NCI-H146 treated with DMSO at 0.1 percent for 48 hours (cell line): ENCODE results near the gene ANKRD11.

Experiments
- DNase-seq: peaks from one replicate; lab custom pipeline; 2025; ENCODE audit not compliant: unreplicated experiment; lab: John Stamatoyannopoulos, UW

The ANKRD11 gene

GRCh38 chr16:89354325-89354724 is 136.0 kb downstream of the ANKRD11 start:
- no peak for DNase-seq

GRCh38 chr16:89352091-89352681 is 138.2 kb downstream of the ANKRD11 start:
- DNase-seq: no peak

GRCh38 chr16:89351645-89352044 is 138.7 kb downstream of the ANKRD11 start:
- DNase-seq: no peak

GRCh38 chr16:89350701-89351380 is 139.5 kb downstream of the ANKRD11 start:
- DNase-seq: no peak

GRCh38 chr16:89349947-89350633 is 140.3 kb downstream of the ANKRD11 start:
- no peak for DNase-seq

- no peak for DNase-seq
These were observed 142.6 kb downstream of the ANKRD11 start for GRCh38 chr16:89347807-89348206.

- no peak for DNase-seq
These were observed 143.5 kb downstream of the ANKRD11 start for GRCh38 chr16:89346869-89347268.

GRCh38 chr16:89345642-89346150 is 144.7 kb downstream of the ANKRD11 start:
- peak; percentile 53 for DNase-seq

GRCh38 chr16:89344846-89345611 is 145.3 kb downstream of the ANKRD11 start:
- no peak for DNase-seq

- no peak for DNase-seq
These were observed 145.9 kb downstream of the ANKRD11 start for GRCh38 chr16:89344458-89344834.

- no peak for DNase-seq
These were observed 146.6 kb downstream of the ANKRD11 start for GRCh38 chr16:89343501-89344457.

- no peak for DNase-seq
These were observed 148.4 kb downstream of the ANKRD11 start for GRCh38 chr16:89341697-89342694.

GRCh38 chr16:89341279-89341678 is 149.1 kb downstream of the ANKRD11 start:
- DNase-seq: no peak

GRCh38 chr16:89338863-89339262 is 151.5 kb downstream of the ANKRD11 start:
- DNase-seq: no peak

GRCh38 chr16:89337965-89338364 is 152.4 kb downstream of the ANKRD11 start:
- DNase-seq: no peak

GRCh38 chr16:89335803-89336485 is 154.4 kb downstream of the ANKRD11 start:
- no peak for DNase-seq

- DNase-seq: no peak
These were observed 155.2 kb downstream of the ANKRD11 start for GRCh38 chr16:89334988-89335802.

GRCh38 chr16:89334461-89334860 is 155.9 kb downstream of the ANKRD11 start:
- DNase-seq: no peak
